Endodermal cell (in vitro differentiated cells): ENCODE data around the gene C6orf15. TPM values are rescaled to one million over a fixed set of nuclear protein-coding genes. Genes with fewer than 3 reads are reported as not detected.

ENCODE experiments used
- DNase-seq: peaks from one replicate; pipeline ENCODE4 v3.0.0-alpha.2; 2017
- H3K27ac ChIP-seq: 2 replicates; pipeline ENCODE4 v1.5.1; 2013; ENCODE audit warnings: mild to moderate bottlenecking, low read depth, low read length, moderate library complexity
- H3K27me3 ChIP-seq: 2 replicates; pipeline ENCODE4 v1.6.1; 2013; ENCODE audit warnings: mild to moderate bottlenecking, low read length, moderate library complexity; ENCODE audit not compliant: insufficient read depth, control insufficient read depth, poor library complexity, severe bottlenecking
- H3K36me3 ChIP-seq: 2 replicates; pipeline ENCODE4 v1.7.0; 2013; ENCODE audit warnings: mild to moderate bottlenecking, low read length, moderate library complexity; ENCODE audit not compliant: control insufficient read depth, insufficient read depth
- H3K4me1 ChIP-seq: one replicate; pipeline ENCODE4 v1.7.0; 2013; ENCODE audit warnings: low read length; ENCODE audit not compliant: control insufficient read depth, insufficient read depth
- H3K4me3 ChIP-seq: 2 replicates; pipeline ENCODE4 v1.5.1; 2013; ENCODE audit warnings: mild to moderate bottlenecking, low read length, moderate library complexity
- H3K9ac ChIP-seq: 2 replicates; pipeline ENCODE4 v1.6.1; 2013; ENCODE audit warnings: mild to moderate bottlenecking, low read length, moderate library complexity; ENCODE audit not compliant: poor library complexity, severe bottlenecking; ENCODE audit errors: extremely low read depth
- H3K9me3 ChIP-seq: 2 replicates; pipeline ENCODE4 v1.6.1; 2013; ENCODE audit warnings: mild to moderate bottlenecking, low read length, moderate library complexity; ENCODE audit not compliant: control insufficient read depth
- H3K27ac Mint-ChIP-seq: 2 replicates; pipeline ENCODE4 v1.8.0; 2020; ENCODE audit warnings: mixed read lengths
- H3K27me3 Mint-ChIP-seq: 2 replicates; pipeline ENCODE4 v1.8.0; 2021; ENCODE audit warnings: mild to moderate bottlenecking, mixed read lengths; ENCODE audit not compliant: insufficient read depth
- H3K36me3 Mint-ChIP-seq: 2 replicates; pipeline ENCODE4 v1.8.0; 2020; ENCODE audit warnings: low read depth, mixed read lengths
- H3K4me1 Mint-ChIP-seq: 2 replicates; pipeline ENCODE4 v1.8.0; 2020; ENCODE audit warnings: mixed read lengths
- H3K4me3 Mint-ChIP-seq: 2 replicates; pipeline ENCODE4 v1.8.0; 2020; ENCODE audit warnings: mild to moderate bottlenecking, moderate library complexity, mixed read lengths
- H3K9me3 Mint-ChIP-seq: 2 replicates; pipeline ENCODE4 v1.8.0; 2020; ENCODE audit warnings: mild to moderate bottlenecking, mixed read lengths
- CTCF ChIP-seq: fragments of 200-600 bp; sonication (generic); conservative IDR thresholded peaks from 2 replicates; pipeline ENCODE4 v1.5.0; 2021; ENCODE audit warnings: antibody characterized with exemption, mild to moderate bottlenecking
- WGBS, 2 experiments: methylation state at CpG; one replicate each; pipeline versions ENCODE4 v1.1.5 to v1.1.7; 2013; ENCODE audit warnings: missing lambda C conversion rate in 2 of 2, mixed read lengths in 1 of 2; ENCODE audit not compliant: insufficient coverage in 1 of 2, insufficient read length in 1 of 2; 5-methylcytosine and 5-hydroxymethylcytosine counted together
- long read RNA-seq, 4 experiments: library from polyadenylated mRNA in 2 of 4; library from RNA in 1 of 4; library from capped mRNA in 1 of 4; stranded (forward) in 3 of 4; unstranded in 1 of 4; transcript quantifications; one replicate each; pipeline ENCODE4 v2.0.0, GENCODE V29; 2020 to 2021; ENCODE audit warnings: inconsistent platforms in 1 of 4
- polyA plus RNA-seq, 2 experiments: library from polyadenylated mRNA; stranded (reverse); fragments of 50-300 nt; gene quantifications; one replicate each; pipeline ENCODE4 v1.2.3, GENCODE V29; 2013
- total RNA-seq, 2 donors: library from RNA; stranded (reverse); fragmentation: NEBNext Ultra II Directional in 1 of 2; extraction: Animal tissue kit (Norgen Biotek cat#: 25700) in 1 of 2; gene quantifications; 2 replicates in 1 of 2; 3 replicates in 1 of 2; pipeline ENCODE4 v1.2.1, GENCODE V29; 2021

Gene C6orf15
- total RNA-seq, result not detected
- polyA plus RNA-seq (2013, experiment 1 of 2), result not detected
- polyA plus RNA-seq (2013, experiment 2 of 2), result not detected
- long read RNA-seq, experiment 1, result 0 reads
- long read RNA-seq, experiment 2, result 0 reads
- long read RNA-seq, experiment 3, result 0 reads
- long read RNA-seq, experiment 4, result 0 reads

- DNase-seq, result no peak
- Histone ChIP-seq H3K36me3 (no peaks in the 10 kb centered on the region), H3K9me3 (no peaks in the 10 kb centered on the region), H3K27me3 (no peaks in the 10 kb centered on the region), H3K9ac (no peak within 1 kb of the TSS), H3K4me1 (peaks cover 9% of the 10 kb centered on the region), H3K4me3 (no peak within 1 kb of the TSS), H3K27ac (no peak within 1 kb of the TSS)
- WGBS, 2 experiments, result 88 to 90% methylated on average over 1 to 4 of the region's 5 CpGs
- TF ChIP-seq CTCF, result no peak
- H3K36me3 Mint-ChIP-seq, result no peaks in the 10 kb centered on the region
- H3K4me1 Mint-ChIP-seq, result peaks cover 34% of the 10 kb centered on the region
- peaks cover 17% of the 10 kb centered on the region for H3K27me3 Mint-ChIP-seq
- no peaks in the 10 kb centered on the region for H3K9me3 Mint-ChIP-seq
- no peak within 1 kb of the TSS for H3K4me3 Mint-ChIP-seq
- H3K27ac Mint-ChIP-seq, result no peak within 1 kb of the TSS
These were observed at the start of gene C6orf15 for GRCh38 chr6:31112478-31112877. Gene C6orf15, minus strand, starts transcription at chr6:31112575. Its CDS starts 20 bp downstream, at chr6:31112555.

- H3K36me3 Mint-ChIP-seq, result peaks cover 31% of the 10 kb centered on the region
- TF ChIP-seq CTCF, result no peak
- peaks cover 12% of the 10 kb centered on the region for H3K36me3 ChIP-seq
- H3K27ac Mint-ChIP-seq, result peak overlapping the region; percentile 17
- H3K9me3 Mint-ChIP-seq, result no peaks in the 10 kb centered on the region
- DNase-seq, result no peak
- no peaks in the 10 kb centered on the region for H3K9me3 ChIP-seq
- no peak overlapping the region for H3K4me3 Mint-ChIP-seq
- no peaks in the 10 kb centered on the region for H3K27me3 ChIP-seq
- no peak overlapping the region for H3K27ac ChIP-seq
- peaks cover 2% of the 10 kb centered on the region for H3K27me3 Mint-ChIP-seq
- H3K9ac ChIP-seq, result no peak overlapping the region
- 91 to 94% methylated on average over 12 to 19 of the region's 19 CpGs for WGBS, 2 experiments
- H3K4me1 Mint-ChIP-seq, result peaks cover 19% of the 10 kb centered on the region
- H3K4me3 ChIP-seq, result no peak overlapping the region
- H3K4me1 ChIP-seq, result peaks cover 3% of the 10 kb centered on the region
These were observed 49.1 kb upstream of the C6orf15 start for GRCh38 chr6:31161216-31162126.

GRCh38 chr6:31158863-31159855 lies 46.8 kb upstream of the C6orf15 start:
- Mint-ChIP-seq H3K9me3 (no peaks in the 10 kb centered on the region), H3K27me3 (no peaks in the 10 kb centered on the region), H3K27ac (peak overlapping the region; percentile 88), H3K4me1 (peaks cover 17% of the 10 kb centered on the region), H3K4me3 (peak overlapping the region; percentile 86), H3K36me3 (peaks cover 39% of the 10 kb centered on the region)
- WGBS, 2 experiments, result 9 to 13% methylated on average over 22 to 35 of the region's 35 CpGs
- peak; percentile 61 for TF ChIP-seq CTCF
- Histone ChIP-seq H3K36me3 (peaks cover 27% of the 10 kb centered on the region), H3K27me3 (no peaks in the 10 kb centered on the region), H3K27ac (no peak overlapping the region), H3K9ac (peak overlapping the region; percentile 24), H3K4me1 (peaks cover 3% of the 10 kb centered on the region), H3K4me3 (peak overlapping the region; percentile 96), H3K9me3 (no peaks in the 10 kb centered on the region)
- peak; percentile 84 for DNase-seq
